ENCODE results near the gene AICDA. TPM values are rescaled to one million over a fixed set of nuclear protein-coding genes. Genes with fewer than 3 reads are reported as not detected.

AICDA gene
- total RNA-seq, 1 experiment from 2014 or later, result not detected

DNA sequence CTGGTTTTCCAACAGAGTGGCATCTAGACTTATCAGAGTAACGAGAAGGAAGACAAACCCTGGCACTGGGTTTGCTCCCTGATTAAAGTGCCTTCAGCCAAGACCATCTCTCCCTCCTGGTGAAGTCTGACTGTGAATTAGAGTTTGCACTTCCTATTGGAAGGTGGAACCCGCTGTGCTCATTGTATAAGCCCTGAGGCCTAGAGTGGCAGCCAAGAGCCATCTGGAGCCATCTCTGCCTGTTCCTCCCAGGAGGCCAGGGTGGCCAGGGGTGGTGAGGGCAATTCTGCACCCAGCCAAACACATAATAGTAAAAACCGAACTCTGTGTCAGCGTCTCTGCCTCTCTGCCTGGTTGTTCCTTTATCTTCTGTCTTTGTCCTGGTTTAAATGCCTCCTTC lies 25.0 kb upstream of the AICDA start:
- H3K36me3 ChIP-seq (ENCODE audit: control insufficient read depth in 1 of 2, insufficient read depth in 2 of 2, low read length in 2 of 2), result no peaks in the 10 kb centered on the region
- ATAC-seq (no peak), DNase-seq (ENCODE audit: low read depth, low spot score) (no peak)
- BruUV-seq (replicated peaks), result no TSS peak
- no peak overlapping the region for H3K4me2 ChIP-seq (ENCODE audit: low read length)
- no peak overlapping the region for H2AFZ ChIP-seq (ENCODE audit: low read depth, low read length, poor library complexity, severe bottlenecking)
- H4K20me1 ChIP-seq (ENCODE audit: insufficient read depth), result no peaks in the 10 kb centered on the region
- no peaks in the 10 kb centered on the region for H3K27me3 ChIP-seq (ENCODE audit: insufficient read depth, low read length)
- no peak overlapping the region for H3K27ac ChIP-seq (ENCODE audit: low read depth, low read length)
- H3K9me2 ChIP-seq (ENCODE audit: insufficient read depth), result no peaks in the 10 kb centered on the region
- intact Hi-C loops (cut with micrococcal nuclease), result no loop called here
- no peaks in the 10 kb centered on the region for H3K9me3 ChIP-seq (ENCODE audit: control insufficient read depth in 1 of 2, insufficient read depth in 1 of 2, low read depth in 1 of 2, low read length in 2 of 2)
- no peak overlapping the region for H3K9ac ChIP-seq (ENCODE audit: low read length)
- no peak overlapping the region for H3K4me3 ChIP-seq (replicated peaks in 1 of 2; ENCODE audit: low read depth in 1 of 2, low read length in 2 of 2)
- ChIA-PET RAD21 (ENCODE audit: low non-redundant PET in 1 of 2, low total read pairs in 2 of 2, uncharacterized antibody in 2 of 2, unreplicated experiment in 2 of 2) (no interaction called here), CTCF (no interaction called here), POLR2A (no interaction called here)
- no peak for TF ChIP-seq ATF3 (IDR thresholded peaks at IDR 0.05)
- no peak for TF ChIP-seq YY1 (IDR thresholded peaks at IDR 0.05; ENCODE audit: extremely low read depth, insufficient replicate concordance, low read depth, low read length)
- TF ChIP-seq ZNF274 (IDR thresholded peaks at IDR 0.05; ENCODE audit: low read depth, low read length), result no peak
- TF ChIP-seq CBX3 (IDR thresholded peaks at IDR 0.05; ENCODE audit: low read depth), result no peak
- H3K79me2 ChIP-seq (ENCODE audit: insufficient read depth, low read length), result no peaks in the 10 kb centered on the region
- no peaks in the 10 kb centered on the region for H3K4me1 ChIP-seq (ENCODE audit: control insufficient read depth in 1 of 2, insufficient read depth in 2 of 2, low read length in 2 of 2)

DNA sequence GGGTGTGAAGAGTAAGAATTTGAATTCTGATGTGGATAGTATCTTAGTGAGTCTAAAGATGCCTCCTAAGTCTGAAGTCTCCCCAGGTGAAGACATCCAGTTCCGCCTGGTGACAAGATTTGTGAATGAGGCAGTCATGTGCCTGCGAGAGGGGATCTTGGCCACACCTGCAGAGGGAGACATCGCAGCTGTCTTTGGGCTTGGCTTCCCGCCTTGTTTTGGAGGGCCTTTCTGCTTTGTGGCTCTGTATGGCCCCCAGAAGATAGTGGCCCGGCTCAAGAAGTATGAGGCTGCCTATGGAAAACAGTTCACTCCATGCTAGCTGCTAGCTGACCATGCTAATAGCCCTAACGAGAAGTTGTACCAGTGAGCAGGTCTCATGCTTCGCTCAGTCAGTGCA lies 24.6 kb upstream of the AICDA start:
- H3K9ac ChIP-seq (ENCODE audit: low read length), result no peak overlapping the region
- intact Hi-C loops (cut with micrococcal nuclease), result no loop called here
- ATAC-seq (no peak), DNase-seq (ENCODE audit: low read depth, low spot score) (no peak)
- ChIA-PET POLR2A (no interaction called here), RAD21 (ENCODE audit: low non-redundant PET in 1 of 2, low total read pairs in 2 of 2, uncharacterized antibody in 2 of 2, unreplicated experiment in 2 of 2) (no interaction called here), CTCF (no interaction called here)
- no peaks in the 10 kb centered on the region for H3K79me2 ChIP-seq (ENCODE audit: insufficient read depth, low read length)
- H3K9me2 ChIP-seq (ENCODE audit: insufficient read depth), result no peaks in the 10 kb centered on the region
- no peaks in the 10 kb centered on the region for H3K36me3 ChIP-seq (ENCODE audit: control insufficient read depth in 1 of 2, insufficient read depth in 2 of 2, low read length in 2 of 2)
- no peak overlapping the region for H3K4me3 ChIP-seq (replicated peaks in 1 of 2; ENCODE audit: low read depth in 1 of 2, low read length in 2 of 2)
- H3K4me2 ChIP-seq (ENCODE audit: low read length), result no peak overlapping the region
- H3K4me1 ChIP-seq (ENCODE audit: control insufficient read depth in 1 of 2, insufficient read depth in 2 of 2, low read length in 2 of 2), result no peaks in the 10 kb centered on the region
- no peak overlapping the region for H3K27ac ChIP-seq (ENCODE audit: low read depth, low read length)
- BruUV-seq (replicated peaks), result no TSS peak
- no peaks in the 10 kb centered on the region for H3K27me3 ChIP-seq (ENCODE audit: insufficient read depth, low read length)
- no peaks in the 10 kb centered on the region for H4K20me1 ChIP-seq (ENCODE audit: insufficient read depth)
- H2AFZ ChIP-seq (ENCODE audit: low read depth, low read length, poor library complexity, severe bottlenecking), result no peak overlapping the region
- H3K9me3 ChIP-seq (ENCODE audit: control insufficient read depth in 1 of 2, insufficient read depth in 1 of 2, low read depth in 1 of 2, low read length in 2 of 2), result no peaks in the 10 kb centered on the region
- TF ChIP-seq SRF (IDR thresholded peaks at IDR 0.05; ENCODE audit: low read depth) (no peak), YY1 (IDR thresholded peaks at IDR 0.05; ENCODE audit: extremely low read depth, insufficient replicate concordance, low read depth, low read length) (no peak), CTCF (IDR thresholded peaks at IDR 0.05 in 2 of 3, conservative IDR thresholded peaks at IDR 0.05 in 1 of 3; ENCODE audit: borderline replicate concordance in 1 of 3, insufficient read depth in 1 of 3, low read depth in 2 of 3, low read length in 2 of 3) (no peak), JUND (IDR thresholded peaks at IDR 0.05) (no peak), POLR2AphosphoS5 (IDR thresholded peaks at IDR 0.05; ENCODE audit: low read depth, low read length) (no peak), ZFX (IDR thresholded peaks at IDR 0.05) (no peak)
- TF ChIP-seq, protein P1, sequence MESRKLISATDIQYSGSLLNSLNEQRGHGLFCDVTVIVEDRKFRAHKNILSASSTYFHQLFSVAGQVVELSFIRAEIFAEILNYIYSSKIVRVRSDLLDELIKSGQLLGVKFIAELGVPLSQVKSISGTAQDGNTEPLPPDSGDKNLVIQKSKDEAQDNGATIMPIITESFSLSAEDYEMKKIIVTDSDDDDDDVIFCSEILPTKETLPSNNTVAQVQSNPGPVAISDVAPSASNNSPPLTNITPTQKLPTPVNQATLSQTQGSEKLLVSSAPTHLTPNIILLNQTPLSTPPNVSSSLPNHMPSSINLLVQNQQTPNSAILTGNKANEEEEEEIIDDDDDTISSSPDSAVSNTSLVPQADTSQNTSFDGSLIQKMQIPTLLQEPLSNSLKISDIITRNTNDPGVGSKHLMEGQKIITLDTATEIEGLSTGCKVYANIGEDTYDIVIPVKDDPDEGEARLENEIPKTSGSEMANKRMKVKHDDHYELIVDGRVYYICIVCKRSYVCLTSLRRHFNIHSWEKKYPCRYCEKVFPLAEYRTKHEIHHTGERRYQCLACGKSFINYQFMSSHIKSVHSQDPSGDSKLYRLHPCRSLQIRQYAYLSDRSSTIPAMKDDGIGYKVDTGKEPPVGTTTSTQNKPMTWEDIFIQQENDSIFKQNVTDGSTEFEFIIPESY (IDR thresholded peaks at IDR 0.05; ENCODE audit: extremely low read depth, insufficient replicate concordance, low read length), result no peak
- TF ChIP-seq, protein P2, sequence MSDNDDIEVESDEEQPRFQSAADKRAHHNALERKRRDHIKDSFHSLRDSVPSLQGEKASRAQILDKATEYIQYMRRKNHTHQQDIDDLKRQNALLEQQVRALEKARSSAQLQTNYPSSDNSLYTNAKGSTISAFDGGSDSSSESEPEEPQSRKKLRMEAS (IDR thresholded peaks at IDR 0.05), result no peak
- TF ChIP-seq, protein P3, sequence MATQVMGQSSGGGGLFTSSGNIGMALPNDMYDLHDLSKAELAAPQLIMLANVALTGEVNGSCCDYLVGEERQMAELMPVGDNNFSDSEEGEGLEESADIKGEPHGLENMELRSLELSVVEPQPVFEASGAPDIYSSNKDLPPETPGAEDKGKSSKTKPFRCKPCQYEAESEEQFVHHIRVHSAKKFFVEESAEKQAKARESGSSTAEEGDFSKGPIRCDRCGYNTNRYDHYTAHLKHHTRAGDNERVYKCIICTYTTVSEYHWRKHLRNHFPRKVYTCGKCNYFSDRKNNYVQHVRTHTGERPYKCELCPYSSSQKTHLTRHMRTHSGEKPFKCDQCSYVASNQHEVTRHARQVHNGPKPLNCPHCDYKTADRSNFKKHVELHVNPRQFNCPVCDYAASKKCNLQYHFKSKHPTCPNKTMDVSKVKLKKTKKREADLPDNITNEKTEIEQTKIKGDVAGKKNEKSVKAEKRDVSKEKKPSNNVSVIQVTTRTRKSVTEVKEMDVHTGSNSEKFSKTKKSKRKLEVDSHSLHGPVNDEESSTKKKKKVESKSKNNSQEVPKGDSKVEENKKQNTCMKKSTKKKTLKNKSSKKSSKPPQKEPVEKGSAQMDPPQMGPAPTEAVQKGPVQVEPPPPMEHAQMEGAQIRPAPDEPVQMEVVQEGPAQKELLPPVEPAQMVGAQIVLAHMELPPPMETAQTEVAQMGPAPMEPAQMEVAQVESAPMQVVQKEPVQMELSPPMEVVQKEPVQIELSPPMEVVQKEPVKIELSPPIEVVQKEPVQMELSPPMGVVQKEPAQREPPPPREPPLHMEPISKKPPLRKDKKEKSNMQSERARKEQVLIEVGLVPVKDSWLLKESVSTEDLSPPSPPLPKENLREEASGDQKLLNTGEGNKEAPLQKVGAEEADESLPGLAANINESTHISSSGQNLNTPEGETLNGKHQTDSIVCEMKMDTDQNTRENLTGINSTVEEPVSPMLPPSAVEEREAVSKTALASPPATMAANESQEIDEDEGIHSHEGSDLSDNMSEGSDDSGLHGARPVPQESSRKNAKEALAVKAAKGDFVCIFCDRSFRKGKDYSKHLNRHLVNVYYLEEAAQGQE (IDR thresholded peaks at IDR 0.05; ENCODE audit: low read depth), result no peak

Data from HCT116 (cell line).